NCI-H2171 treated with DMSO at 0.1 percent for 48 hours (cell line): ENCODE measurements around the gene MAP1B.

Source experiments
- DNase-seq: peaks from one replicate; lab custom pipeline; 2025; lab: John Stamatoyannopoulos, UW

The MAP1B gene

DNA sequence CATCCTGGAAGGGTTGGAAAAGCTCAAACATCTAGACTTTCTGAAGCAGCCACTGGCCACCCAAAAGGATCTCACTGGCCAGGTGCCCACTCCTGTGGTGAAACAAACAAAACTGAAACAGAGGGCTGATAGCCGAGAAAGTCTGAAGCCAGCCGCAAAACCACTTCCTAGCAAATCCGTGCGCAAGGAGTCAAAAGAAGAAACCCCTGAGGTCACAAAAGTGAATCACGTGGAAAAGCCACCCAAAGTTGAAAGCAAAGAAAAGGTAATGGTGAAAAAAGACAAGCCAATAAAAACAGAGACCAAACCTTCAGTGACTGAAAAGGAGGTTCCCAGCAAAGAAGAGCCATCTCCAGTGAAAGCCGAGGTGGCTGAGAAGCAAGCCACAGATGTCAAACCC lies 87.6 kb downstream of the MAP1B start:
- DNase-seq: no peak

DNA sequence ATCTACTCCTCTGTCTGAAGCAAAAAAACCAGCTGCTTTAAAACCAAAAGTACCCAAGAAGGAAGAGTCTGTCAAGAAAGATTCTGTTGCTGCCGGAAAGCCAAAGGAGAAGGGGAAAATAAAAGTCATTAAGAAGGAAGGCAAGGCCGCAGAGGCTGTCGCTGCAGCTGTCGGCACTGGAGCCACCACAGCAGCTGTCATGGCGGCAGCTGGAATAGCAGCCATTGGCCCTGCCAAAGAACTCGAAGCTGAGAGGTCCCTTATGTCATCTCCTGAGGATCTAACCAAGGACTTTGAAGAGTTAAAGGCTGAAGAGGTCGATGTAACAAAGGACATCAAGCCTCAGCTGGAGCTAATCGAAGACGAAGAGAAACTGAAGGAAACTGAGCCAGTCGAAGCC lies 88.3 kb downstream of the MAP1B start:
- no peak for DNase-seq

DNA sequence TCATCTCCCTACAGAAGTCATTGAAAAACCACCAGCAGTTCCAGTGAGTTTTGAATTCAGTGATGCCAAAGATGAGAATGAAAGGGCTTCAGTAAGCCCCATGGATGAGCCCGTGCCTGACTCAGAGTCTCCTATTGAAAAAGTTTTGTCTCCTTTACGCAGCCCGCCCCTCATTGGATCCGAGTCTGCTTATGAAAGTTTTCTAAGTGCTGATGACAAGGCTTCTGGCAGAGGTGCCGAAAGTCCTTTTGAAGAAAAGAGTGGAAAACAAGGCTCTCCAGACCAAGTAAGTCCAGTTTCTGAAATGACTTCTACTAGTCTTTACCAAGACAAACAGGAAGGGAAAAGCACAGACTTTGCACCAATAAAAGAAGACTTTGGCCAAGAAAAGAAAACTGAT lies 90.1 kb downstream of the MAP1B start:
- DNase-seq: no peak

DNA sequence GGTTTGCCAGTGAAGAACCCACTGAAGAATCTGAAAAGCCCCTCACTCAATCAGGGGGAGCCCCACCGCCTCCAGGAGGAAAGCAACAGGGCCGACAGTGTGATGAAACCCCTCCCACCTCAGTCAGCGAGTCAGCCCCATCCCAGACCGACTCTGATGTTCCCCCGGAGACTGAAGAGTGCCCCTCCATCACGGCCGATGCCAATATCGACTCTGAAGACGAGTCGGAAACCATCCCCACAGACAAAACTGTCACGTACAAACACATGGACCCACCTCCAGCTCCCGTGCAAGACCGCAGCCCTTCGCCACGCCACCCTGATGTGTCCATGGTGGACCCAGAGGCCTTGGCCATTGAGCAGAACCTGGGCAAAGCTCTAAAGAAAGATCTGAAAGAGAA lies 92.4 kb downstream of the MAP1B start:
- DNase-seq: no peak

DNA sequence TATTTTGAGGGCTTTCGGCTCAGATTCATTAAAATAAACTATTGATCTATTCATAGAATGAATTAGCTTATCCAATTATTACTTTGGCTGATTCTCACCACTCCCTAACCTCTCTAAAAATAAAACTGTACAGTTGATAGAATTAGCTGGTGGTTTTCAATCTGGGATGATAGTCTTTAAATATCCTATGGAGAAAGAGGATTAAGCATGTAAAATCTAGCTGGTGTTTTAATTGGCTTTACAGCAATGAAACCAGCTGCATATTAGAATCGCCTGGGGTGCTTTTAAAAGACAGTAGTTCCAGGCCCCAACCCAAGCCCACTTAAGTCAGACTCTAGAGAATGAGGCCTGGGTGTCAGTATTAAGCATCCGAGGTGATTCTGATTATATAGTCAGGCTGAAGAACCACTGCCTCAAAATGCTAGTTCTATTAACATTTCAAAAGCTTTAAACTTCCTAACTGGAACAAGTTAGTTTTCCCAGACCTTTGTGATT lies 95.1 kb downstream of the MAP1B start:
- DNase-seq: no peak

DNA sequence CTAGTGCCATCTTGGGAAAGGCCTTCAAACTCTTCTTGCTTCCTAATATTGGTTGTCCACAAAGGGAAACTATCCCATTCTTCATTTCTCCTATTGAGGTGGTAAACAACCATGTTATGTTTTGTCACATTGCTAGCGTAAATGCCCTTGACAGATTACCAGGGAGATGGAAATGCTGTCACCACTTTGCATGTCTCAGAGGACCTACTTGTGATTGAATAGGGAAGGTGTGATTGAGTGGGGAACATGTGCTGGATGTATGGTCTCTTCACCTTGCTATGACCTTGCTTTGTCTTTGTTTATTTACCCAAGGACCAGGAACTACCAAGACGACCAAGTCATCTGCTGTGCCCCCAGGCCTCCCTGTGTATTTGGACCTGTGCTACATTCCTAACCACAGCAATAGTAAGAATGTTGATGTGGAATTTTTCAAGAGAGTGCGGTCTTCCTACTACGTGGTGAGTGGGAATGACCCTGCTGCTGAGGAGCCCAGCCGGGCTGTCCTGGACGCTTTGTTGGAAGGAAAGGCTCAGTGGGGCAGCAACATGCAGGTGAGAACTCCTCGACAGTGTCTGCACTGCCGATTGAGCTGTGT lies 96.1 kb downstream of the MAP1B start:
- no peak for DNase-seq

DNA sequence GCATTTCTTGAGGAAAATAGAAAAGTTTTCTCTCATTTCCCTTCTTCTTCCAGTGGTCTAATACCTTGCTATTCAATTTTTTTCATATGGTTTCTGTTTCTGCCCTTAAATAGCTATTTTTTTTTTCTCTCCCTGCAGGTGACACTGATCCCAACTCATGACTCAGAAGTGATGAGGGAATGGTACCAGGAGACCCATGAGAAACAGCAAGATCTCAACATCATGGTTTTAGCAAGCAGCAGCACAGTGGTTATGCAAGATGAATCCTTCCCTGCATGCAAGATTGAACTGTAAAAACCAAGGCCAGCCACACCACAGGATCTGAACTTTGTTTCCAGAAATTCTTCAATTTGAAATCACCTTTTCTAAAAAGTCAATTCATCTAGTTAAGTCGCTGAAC lies 97.7 kb downstream of the MAP1B start:
- DNase-seq: no peak

DNA sequence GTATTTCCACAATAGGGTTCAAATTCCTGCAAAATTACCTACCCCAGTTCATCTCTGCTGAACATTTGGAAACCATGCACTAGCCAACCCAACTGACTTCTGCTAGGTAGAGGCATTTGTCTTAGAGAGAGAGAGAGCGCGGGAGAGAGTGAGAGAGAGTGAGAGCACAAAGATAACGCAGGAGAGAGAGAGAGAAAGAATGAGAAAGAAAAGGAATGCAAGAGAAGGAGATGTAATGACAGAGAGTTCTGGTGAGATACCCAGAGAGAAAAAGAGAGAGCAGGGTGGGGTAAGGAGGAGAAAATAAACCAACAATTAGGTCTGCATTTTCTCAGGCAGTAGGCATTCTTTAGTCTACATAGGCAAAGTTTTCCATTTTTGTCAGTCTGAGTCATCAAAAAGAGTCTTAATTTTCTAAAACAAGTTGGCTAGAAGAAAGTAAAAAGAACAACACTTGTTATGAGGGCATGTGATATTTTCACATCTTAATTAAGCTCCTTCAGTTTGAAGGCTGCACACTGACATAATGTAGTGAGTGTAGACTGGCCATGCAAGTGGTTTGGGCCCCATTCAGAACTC lies 98.2 kb downstream of the MAP1B start:
- DNase-seq: no peak

DNA sequence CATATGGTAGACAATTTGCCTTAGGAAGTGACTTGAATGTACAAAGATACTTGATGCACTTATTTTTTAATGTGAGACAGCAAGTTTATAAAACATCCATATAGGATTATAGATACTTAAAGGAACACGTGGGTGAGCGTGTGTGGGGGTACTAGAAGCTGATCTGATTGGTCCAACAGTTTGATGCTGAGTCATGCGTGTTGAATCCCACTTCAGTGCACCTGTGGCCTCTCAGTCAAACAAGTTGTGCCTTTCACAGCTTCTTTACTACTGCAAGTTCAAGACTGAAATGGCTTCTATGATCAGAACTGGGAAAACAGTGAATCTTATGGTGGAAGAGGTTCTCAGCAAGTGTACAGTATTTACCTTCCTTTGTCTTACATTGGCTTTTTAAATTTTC lies 98.9 kb downstream of the MAP1B start:
- no peak for DNase-seq

DNA sequence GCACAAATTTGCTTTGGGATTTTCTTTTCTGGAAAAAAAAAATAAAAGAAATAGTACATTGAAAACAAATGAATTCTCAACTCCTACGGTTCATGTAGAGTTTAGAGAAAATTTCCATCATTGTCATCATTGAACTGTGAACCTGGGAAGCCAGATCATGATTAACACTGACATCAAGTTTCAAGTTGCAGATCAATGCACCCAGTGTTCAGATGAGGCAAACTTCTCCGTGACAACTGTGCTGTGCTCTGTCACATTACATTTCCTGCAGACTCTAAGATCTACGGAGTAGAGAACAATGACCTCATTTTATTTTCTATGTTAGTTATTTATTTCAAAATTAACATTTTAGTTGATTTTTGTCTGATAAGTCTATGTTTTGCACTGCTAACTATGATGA lies 99.7 kb downstream of the MAP1B start:
- DNase-seq: no peak

DNA sequence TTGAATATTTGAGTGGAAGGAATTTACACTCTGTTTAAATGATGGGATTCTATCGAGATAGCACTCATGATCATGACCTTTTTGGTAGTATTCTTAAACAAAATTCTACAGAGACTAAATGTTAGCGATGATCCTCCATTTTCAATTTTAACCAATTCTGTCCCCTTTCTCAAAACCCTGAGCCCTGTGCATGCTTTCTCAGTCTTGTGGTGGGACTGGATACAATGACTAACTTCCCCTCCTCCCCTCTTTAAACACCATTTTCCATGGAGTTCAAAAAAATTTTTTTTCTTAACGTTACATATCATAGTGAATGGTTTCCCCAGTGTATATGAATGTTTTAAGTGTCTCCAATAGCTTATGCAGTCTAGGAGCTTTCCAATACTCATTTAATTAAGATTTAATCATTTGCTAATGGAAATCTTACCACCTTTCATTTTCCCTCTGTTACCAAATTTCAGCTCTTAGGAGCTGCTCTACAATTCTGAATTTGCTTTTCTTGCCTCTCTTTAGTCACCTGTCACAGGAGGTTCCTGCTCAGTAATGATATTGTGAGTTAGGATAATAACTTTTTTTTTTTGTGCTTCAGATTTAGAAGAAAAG lies 101.2 kb downstream of the MAP1B start:
- DNase-seq: no peak

DNA sequence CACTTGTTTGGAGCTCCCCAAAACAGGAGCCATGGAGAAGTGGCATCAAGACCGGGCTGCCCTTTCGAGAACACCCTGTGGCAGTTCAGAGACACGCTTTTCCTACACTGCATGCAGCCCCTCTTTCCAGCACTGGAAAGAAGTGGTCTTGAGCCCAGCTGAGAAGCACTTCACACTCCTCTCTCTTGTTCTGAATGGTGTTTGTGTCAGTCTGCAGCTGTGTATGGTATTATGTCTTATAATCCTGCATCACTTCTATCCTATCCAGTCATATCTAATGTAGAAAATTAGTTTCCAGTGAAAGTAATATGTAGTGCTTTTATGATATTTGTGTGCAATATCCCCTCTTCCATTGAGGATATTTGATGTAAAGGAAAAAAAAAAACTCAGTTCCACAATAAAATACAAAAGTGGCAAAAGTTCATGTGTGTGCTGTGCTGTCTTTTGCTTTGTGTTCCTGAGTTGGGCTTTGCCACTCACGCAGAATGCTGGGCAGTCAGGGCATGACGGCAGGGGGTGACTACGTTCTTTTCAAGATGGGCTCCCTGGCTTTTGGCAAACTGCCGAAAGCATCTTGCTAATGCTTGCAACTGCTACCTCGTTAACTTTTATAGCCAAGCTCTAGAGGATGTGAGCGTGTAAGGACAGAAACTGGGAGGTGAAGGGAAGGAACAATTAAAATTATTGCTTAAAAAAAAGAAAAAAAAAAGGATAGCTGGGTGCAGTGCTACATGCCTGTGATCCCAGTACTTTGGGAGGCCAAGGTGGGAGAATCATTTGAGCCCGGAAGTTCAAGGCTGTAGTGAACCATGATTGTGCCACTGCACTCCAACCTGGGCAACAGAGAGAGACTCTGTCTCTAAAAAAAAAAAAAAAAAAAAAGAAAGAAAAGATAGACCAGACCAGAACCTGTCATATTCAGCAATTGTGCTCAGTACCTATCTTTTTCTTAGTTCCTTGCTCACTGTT lies 102.2 kb downstream of the MAP1B start:
- peak; percentile 86 for DNase-seq

DNA sequence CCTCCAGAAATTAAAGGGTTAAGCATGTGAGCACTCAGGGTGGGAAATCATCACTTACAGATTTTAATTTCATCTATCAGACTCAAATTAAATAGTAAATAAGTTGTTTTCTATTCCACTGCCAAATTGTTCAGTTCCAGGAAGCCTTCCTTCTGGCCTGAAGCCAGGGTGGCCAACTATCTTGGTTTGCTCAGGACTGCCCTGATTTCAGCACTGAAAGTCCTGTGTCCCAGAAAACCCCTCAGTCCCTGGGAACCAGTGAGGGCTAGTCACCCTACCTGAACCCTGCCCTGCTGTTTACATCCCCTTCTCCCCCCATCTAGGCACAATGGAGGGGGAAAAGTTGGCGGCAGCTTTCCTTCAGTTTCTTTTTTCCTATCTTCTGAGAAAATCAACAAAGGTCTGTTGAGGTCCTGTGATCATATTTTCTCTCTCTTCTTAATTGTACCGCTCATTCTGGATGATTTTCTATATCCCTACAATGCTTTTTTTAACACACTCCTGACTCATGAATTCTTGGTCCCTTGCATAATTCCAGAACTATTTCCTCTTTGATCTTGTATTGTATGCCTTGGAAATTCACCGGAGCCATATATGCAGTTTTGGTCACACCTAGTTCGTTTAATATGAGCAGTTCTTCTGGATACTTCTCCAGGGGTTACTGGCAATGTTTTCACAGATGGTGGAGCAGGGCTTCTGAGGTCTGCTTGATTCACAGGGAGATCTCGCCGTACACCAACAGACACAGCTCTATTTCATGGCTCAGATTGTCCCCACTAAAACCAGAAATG lies 103.8 kb downstream of the MAP1B start:
- peak; percentile 12 for DNase-seq

DNA sequence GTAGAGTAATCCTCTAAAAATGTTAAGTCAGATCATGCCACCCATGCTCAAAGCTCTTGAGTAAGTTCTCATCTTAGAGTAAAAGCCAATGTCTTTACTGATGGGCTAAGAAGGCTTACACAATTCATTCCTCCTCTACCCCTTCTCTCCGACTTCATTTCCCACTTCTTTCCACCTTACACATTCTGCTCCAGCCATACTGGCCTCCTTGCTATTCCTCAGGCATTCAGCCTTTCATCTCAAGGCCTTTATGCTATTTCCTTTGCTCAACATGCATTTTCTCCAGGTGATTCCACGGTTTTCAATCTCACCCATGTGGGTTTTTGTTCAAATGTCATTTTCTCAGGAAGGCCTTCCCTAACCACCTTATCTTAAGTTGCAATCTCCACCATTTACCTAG lies 104.9 kb downstream of the MAP1B start:
- no peak for DNase-seq

DNA sequence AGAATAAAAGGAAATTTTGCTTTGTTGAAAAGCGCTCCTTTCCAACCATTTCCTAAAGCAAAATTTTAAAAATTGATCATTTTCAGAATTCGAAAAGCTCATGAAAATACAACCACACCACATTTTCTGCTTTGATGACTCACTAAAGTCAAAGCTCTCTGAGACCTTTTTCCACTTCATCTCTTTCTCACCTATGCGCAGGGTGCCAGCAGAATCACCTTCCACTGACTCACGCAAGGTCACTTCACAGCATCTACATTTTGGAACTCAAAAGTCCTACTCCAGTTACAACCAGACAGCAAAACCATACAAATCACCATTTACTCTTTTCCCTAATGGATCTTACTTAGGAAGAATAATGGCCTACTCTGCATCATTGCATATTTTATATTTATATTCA lies 106.2 kb downstream of the MAP1B start:
- no peak for DNase-seq

DNA sequence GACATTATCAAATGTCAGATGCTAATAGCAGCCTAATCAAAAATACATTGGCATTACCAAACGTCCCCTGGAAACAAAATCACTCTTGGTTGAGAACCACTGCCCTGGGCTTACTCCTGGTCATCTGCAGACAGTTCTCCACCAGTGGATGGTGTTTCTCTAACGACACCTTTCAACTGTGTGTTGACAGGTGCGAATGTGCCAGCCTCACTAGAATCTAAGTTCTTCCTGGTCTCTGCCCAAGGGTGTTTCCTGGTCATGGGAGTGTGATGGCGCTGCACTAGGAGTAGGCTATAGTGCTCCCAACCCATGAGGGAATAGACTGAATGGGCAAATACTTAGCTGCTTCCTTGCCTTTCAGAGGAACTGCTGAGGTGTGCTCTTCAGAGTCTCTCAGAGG lies 106.9 kb downstream of the MAP1B start:
- no peak for DNase-seq

DNA sequence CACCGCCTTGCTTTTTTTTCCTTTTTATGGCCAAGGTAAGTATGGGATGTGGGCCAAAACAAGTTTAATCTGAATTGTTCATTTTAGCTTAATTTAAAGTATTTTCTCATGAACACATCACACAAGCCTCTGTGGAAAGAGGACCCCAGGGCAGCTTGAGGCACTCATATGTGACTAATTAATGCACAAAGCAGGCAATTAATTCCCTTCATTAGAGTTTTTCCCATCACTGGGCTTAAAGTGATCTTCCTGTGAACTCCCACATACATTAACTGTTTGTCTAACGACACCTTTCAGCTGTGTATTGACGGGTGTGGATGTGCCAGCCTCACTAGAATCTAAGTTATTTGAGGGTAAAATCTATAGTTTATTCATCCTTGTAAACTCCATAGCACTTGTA lies 109.5 kb downstream of the MAP1B start:
- no peak for DNase-seq

DNA sequence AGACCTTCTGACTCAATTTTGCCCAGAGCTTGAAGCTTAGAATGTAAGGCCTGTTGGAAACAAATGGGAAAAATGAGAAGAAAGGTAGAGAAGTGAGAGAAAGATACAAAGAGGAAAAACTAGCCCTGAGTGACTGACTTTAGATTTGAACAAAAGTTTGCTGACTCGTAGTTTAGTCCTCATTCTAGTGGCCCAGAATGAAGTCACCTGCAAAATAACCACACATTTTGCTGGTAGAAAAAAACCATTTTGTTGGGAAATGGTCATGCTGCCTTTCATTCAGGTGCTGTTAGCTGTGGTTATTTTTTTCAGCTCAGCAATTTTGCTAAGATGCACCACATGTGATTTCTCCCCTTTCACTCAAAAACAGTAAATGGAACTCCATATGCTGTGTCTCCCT lies 113.8 kb downstream of the MAP1B start:
- no peak for DNase-seq

DNA sequence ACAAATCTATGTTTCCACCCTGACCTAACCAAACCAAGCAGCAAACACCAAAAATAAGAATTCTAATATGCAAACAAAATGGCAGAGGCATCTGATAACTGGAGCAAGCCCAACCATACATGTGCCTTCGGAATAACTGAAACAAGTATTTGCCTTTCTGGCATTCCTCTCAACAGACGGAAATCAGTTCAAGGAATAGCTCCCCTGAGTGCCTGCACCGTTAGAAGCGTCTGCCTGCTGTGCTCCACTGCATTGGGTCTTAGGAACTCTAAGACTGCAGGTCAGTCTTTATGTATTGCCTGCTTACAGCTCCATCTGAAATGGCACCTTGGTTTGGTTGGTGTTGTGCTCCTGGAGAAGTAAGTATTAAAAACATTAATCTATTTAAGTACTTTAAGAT lies 114.3 kb downstream of the MAP1B start:
- no peak for DNase-seq

DNA sequence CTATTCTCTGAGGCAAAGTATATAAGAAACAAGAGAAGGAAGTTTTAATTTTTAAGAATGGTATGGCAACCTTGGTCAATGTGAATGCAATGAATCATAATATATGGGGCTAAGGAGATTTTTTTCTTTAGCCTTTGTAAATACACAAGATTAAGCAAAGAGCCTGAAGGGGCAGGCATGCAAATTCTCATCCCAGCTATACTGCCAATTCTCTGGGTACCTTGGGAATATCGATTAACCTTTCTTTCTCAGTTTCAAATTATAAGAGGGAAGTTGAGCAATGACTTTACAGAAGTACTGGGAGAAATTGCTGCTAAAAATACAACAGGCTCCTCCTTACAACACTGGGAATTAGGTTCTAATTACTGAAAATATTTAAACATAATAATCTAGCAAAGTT lies 115.2 kb downstream of the MAP1B start:
- no peak for DNase-seq

DNA sequence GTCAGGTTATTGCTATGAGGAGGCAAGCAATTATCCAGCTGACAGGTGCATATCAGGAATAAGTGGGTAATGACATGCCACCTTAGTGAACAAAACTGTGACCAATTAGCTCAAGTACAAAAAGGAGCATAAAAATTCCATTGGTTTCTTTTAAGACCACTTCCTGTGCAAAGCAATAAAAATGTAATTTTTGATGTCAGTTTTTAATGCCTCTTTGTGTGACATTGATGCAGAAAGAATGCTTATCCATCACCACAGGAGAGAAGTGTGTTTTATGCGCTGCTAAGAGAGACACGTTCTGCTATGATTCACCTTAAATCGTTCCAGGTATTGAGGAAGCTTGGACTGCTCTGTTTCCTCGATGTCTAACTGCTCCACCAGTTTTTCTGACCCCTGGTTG lies 116.1 kb downstream of the MAP1B start:
- no peak for DNase-seq

DNA sequence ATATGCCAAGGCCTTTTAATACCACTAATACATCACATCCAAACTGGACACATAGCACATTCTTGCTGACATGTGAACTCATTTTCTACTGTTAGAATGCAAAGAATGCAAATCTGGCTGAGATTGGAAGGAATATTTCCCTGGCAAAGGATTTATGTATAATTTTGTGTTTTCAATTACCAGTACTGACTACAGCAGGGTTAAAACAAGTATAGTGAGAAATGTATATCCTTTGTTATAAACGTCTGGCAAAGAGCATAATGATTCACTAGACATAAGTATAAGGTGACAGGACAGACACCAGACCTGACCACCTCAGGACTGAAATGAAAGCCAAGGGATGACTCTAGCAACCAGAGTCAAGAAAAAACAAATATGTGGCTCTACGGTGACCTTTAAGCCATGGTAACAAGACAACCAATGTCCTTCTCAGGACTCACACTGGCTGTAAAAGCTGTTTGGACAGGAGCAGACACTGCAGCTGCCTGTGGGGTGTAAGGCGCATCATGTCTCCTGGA lies 117.7 kb downstream of the MAP1B start:
- DNase-seq: no peak
